HG03159 (cell line): Measurements from ENCODE around the gene HMCN2.

ENCODE experiments used
- ATAC-seq: cut with Tn5 transposase; IDR thresholded peaks from one replicate; pipeline ENCODE4 v1.9.1; 2021; ENCODE audit warnings: mild to moderate bottlenecking, moderate library complexity; ENCODE audit not compliant: unreplicated experiment

HMCN2 gene

DNA sequence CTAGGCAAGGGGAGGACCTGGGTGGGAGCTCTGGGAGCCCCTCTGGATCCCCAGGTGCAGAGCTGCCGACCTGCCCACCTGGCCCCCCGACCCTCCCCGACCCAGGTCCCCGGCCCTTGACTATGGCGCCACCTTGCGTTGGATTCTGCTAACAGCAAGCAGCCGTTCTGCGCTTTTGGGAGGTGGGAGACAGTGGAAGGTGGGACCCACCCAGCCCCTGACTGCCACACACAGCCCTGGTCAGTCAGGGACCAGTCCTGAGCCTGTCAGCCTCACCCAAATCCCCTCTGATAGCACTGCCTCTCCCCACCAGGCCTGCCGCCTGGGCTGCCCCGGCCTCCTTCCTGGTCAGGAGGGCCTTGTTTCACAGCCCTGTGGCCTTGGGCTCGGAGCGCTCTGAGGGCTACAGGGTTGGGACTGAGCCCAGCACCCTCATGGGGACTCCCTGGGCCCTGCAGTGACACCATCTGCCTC is 77.9 kb downstream of the HMCN2 start:
- ATAC-seq: no peak

DNA sequence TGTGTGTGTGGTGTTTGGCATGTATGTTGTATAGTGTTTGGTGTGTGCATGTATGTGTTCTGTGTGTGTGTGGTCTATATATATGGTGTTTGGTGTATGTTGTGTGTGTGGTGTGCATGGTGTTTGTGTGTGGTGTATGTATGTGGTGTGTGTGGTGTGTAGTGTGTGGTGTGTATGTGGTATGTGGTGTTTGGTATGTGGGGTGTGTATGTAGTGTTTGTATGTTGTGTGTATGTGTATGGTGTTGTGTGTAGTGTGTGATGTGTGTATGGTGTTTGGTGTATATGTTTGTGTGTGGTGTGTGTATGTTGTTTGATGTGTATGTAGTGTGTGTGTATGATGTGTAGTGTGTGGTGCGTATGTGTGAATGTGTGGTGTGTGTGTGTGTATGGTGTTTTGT is 78.8 kb downstream of the HMCN2 start:
- no peak for ATAC-seq

DNA sequence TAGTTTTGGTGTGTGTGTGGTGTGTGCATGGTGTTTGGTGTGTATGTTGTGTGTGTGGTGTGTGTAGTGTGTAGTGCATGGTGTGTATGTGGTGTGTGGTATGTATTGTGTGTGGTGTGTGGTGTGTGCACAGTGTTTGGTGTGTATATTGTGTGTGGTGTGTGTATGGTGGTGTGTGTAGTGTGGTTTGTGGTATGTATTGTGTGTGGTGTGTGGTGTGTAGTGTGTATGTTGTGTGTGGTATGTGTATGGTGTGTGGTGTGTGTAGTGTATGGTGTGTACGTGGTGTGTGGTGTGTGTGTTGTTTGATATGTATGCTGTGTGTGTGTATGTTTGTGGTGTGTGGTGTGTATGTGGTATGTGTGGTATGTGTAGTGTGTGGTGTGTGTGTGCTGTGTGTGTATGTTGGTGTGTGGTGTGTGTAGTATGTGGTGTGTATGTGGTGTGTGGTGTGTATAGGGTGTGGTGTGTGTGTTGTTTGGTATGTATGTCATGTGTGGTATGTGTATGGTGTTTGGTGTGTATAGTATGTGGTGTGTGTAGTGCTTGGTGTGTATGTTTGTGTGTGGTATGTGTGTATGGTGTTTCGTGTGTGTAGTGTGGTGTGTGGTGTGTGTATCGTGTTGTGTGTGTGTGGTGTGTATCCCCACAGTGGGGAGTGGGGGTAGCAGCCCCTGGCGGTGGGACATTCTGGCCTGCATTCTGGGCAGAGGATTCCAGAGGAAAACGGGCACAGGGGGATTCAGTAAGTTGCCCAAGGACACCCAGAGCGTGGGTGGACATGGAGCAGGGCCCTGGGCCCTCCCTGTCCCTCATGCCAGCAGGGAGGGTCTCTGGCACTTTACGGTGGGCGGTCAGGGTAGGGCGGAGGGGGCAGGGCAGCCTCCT is 79.7 kb downstream of the HMCN2 start:
- no peak for ATAC-seq

DNA sequence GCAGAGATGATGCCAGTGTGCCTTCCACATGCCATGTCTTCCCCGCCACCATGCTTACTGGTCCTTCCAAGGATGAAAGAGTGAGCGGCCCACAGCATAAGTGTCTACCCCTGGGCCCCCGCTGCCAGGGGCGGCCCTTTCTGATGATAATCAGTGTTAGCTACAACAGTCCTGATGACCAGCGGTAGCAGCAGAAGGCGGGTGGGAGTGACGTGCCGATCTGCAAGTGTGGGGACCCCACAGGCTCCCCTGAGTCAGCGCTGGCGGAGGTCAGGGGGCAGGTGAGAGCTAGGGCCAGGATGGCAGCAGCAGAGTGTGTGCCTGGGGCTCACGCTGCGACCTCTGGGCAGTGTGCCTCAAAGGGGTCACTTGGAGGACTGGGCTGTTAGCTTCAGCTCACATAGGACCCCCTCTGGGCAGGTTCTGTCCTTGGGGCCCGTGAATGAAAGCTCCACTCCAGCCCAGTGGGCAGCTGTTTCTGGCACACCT is 80.4 kb downstream of the HMCN2 start:
- ATAC-seq: no peak

DNA sequence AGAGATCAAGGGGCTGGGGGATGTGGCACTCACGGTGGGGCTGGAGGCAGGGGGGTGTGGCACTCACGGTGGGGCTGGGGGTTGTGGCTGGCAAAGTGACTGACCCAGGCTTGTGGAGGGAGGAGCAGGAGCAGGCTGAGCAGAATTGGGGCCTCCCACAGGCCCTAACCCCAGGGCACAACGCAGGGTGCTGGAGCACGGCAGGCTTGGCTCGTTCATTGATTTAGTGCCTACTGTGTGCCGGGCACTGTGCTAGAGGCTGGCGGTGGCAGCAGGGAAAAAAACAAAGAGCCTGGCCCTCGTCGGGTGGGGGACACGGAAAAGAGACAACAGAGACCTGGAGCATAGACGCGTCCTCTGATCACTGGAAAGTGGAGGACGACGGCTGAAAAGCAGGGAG is 80.9 kb downstream of the HMCN2 start:
- no peak for ATAC-seq

DNA sequence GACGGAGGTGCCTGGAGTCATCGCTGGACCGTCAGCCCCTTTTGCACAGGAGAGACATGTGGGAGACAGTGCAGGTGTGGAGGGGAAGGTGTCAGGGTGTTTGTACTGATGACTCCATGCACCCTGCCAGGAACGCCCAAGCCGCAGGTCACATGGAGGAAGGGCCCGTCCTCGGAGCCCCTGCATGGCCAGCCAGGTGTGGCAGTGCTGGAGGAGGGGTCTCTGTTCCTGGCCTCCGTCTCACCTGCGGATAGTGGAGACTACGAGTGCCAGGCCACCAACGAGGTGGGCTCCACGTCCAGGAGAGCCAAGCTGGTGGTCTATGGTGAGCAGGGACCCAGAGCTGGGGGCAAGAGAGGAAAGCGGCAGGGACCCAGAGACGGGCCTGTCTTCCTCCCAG is 81.5 kb downstream of the HMCN2 start:
- no peak for ATAC-seq

DNA sequence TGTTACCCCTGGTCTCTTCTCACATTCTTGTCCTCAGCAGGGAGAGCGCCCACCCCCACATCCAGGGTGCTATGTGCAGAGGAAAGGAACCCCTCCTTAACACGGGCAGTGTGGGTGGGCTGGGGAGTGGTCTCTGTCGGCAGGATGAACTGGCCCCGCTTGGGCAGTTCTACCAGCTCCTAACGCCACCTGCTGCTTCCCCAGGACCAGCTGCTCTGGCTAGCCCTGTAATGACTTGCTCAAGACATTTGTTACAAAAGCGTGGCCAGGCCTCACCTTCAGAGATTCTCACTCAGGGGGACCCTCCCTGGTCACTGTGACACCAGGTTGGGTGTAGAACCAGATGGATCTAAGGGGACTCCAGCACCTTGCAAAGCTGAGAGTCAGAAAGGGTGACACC is 82.4 kb downstream of the HMCN2 start:
- no peak for ATAC-seq

DNA sequence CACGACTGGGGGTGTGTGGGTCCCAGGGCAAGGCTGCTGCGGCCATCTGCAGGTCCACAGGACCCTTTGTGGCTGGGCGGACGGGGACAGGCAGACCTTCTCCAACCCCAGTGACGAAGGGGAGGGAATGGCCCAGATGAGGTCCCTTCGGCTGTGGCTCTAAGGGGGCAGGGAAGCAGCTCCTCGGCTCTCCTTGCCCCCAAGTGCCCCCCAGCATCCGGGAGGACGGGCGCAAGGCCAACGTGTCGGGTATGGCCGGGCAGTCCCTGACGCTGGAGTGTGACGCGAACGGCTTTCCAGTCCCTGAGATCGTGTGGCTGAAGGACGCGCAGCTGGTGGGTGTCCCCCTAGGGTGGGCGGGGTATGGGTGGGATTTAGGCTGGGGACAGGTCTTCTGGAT is 82.8 kb downstream of the HMCN2 start:
- ATAC-seq: no peak

DNA sequence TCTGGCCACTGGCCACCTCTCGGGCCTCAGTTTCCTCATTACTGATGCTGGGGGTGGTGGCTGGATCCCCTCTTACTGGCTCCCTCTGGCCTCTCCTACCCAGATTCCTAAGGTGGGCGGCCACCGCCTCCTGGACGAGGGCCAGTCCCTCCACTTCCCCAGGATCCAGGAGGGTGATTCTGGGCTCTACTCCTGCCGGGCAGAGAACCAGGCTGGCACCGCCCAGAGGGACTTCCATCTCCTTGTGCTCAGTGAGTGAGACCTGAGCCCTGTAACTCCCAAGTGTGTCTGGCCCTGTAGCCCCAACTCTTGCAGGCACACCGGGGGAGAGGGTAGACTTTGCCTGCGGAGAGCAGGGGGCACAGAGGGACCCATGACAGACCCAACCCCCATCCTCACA is 83.3 kb downstream of the HMCN2 start:
- ATAC-seq: no peak

DNA sequence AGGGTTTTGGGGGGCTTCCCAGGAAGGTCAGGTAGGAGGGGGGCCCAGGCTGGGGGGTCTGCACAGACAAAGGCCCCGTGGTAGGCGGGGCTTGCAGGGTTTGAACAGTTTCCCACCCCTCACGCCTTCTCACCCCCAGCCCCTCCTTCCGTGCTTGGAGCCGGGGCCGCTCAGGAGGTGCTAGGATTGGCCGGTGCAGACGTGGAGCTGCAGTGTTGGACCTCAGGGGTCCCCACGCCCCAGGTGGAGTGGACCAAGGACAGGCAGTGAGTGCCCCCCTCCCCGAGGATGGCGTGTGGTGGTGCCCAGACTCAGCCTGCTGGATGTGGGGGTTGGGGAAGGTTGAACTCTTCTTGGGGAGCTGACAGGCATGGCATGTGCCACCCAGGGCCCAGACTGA is 83.8 kb downstream of the HMCN2 start:
- ATAC-seq: no peak

DNA sequence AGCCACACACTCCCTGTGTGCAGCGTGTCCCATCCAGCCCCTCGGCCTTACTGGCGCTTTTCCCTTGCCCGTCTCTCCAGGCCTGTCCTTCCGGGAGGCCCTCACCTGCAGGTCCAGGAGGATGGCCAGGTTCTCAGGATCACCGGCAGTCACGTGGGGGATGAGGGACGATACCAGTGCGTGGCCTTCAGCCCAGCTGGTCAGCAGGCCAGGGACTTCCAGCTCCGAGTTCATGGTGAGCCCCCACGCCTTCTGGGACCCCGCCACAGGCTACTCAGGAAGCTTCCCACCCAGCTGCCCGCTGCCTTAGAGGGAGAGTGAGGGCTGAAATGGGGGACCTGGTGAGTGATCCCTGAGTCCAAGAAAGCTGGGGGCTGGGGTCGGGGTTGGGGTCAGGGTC is 85.8 kb downstream of the HMCN2 start:
- ATAC-seq: no peak

DNA sequence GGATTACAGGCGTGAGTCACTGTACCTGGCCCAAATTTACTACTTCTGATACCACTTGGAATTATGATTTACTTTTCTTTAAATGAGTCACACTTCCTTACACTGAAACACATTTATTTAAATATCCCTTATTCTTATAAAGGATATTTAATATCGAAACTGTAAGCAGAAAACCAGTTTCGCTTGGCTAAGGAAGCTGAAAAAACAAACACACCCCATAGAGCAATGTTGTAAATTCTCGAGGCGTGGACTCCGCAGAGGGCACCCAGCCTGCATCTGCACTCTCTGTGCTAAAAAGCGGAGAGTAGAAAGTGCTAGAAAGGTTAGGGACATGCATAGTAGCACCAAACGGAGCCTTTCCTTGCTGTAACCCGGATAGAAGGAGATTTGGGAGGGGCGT is 86.5 kb downstream of the HMCN2 start:
- no peak for ATAC-seq

DNA sequence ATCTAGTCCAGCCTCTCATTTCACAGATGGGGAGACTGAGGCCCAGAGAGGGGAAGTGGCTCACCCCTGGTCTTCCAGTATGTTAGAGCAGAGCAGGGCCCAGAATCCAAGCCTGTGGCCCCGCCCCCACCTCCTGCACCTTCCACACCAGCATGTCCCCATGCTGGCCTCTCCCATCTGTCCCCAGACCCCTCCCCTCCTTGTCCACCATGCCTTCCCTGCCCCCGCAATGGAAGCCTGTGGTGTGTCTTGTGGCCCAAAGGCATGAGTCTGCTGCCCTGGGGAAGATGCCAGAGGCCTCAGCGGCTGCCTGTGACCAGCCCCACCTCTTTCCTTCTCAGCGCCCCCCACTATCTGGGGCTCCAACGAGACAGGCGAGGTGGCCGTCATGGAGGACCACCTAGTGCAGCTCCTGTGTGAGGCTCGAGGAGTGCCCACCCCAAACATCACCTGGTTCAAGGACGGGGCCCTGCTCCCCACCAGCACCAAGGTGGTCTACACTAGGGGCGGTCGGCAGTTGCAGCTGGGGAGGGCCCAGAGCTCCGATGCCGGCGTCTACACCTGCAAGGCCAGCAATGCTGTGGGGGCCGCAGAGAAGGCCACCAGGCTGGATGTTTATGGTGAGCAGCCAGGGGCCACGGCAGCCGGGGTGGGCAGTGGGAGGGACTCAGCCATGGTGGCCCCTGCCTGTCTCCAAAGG is 87.2 kb downstream of the HMCN2 start:
- no peak for ATAC-seq

DNA sequence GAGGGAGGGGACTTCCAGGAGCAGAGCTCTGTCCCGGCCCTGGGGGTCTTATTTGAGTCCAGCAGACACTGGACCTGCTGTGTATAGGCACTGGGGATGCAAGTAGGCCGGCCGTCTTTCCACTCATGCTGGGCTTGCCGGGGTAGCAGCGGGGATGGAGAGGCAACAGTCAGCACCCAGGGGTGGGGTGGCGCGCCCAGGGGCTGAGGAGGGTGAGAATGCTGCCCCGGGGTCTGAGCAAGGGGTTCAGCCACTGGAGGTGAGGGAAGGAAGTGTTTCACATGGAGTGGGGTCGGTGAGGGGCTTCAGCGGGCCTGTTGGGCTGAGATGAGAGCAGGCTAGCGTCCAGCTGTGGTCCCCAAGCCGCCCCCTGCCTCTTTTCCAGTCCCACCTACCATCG is 88.8 kb downstream of the HMCN2 start:
- ATAC-seq: no peak

DNA sequence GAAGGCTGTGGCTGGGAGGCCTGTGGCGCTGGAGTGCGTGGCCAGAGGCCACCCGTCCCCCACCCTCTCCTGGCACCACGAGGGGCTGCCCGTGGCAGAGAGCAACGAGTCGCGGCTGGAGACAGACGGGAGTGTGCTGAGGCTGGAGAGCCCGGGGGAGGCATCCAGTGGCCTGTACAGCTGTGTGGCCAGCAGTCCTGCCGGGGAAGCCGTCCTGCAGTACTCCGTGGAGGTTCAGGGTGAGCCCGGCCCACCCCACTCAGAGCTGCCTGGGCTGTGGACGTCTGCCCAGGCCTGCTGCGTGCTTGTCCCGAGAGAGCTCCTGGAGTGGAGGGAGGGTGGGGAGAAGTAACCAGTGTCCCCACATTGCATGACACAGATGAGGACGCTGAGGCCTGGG is 89.2 kb downstream of the HMCN2 start:
- ATAC-seq: no peak

DNA sequence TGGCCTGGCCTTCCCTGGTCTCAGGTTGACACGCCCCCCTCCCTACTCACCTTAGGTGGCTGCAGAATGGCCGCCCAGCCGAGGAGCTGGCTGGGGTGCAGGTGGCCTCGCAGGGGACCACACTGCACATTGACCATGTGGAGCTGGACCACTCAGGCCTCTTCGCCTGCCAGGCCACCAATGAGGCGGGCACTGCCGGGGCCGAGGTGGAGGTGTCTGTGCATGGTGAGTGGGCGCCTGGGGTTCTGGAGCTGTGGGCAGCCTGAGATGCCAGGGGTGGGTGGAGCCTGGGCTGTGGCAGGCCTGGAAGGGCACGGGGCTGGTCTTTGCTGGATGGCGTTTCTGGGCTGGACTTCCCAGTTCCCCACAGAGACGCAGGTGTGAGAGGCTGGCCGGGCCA is 90.5 kb downstream of the HMCN2 start:
- ATAC-seq: no peak

DNA sequence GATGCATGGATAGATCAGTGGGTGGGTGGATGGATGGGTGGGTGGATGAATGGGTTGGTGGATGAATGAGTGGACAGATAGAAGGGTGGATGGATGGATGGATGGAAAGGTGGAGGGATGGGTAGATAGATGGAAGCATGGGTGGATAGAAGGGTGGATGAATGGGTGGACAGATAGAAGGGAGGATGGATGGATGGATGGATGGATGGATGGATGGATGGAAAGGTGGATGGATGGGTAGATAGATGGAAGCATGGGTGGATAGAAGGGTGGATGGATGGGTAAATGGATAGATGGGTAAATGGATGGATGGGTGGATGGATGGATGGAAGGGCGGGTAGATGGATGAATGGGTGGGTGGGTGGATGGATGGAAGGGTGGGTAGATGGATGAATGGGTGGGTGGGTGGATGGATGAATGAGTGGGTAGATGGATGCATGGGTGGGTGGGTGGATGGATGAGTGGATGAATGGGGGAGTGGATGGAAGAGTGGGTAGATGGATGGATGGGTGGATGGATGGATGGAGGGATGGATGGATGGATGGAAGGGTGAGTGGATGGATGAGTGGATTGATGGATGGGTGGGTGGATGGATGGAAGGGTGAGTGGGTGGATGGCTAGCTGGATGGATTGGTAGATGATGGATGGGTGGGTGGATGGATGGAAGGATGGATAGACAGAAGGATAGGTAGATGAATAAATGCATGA is 91.5 kb downstream of the HMCN2 start:
- no peak for ATAC-seq

DNA sequence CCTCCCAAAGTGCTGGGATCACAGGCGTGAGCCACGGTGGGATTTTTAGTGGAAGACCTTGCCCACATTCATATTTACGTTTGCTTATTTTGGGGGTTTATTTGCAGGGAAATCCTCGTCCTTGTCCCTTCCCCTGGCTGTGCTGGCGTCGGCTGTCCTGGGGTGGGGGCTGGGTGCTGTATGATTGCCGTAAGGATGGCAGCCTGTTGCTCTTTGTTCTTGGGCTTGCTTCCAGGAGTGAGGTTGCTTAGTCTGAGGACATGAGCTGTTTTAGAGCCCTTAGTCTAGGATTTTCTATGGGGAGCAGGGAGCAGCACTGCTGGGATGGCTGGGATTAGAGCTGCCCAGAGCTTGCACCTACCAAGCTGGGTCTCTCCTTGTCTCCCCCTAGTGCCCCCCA is 93.4 kb downstream of the HMCN2 start:
- no peak for ATAC-seq

DNA sequence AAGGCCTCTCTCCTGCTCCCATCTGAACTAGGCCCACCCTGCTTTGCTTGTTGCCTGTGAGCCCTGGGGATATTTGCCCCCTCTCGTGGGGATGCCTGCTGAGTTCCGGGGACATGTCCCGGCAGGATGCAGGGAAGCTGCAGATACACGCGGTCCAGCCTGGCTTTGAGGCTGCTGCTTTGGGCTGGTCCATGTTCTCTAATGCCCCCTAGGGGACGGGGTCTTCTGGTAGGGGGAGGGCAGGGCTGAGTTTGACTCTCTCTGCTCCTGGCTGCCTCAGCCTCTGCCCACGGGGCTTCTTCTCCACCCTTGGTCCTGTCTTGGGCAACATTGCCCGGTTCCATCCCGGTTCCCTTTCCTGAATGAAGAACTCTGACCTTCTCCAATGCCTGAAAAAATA is 94.3 kb downstream of the HMCN2 start:
- ATAC-seq: no peak

DNA sequence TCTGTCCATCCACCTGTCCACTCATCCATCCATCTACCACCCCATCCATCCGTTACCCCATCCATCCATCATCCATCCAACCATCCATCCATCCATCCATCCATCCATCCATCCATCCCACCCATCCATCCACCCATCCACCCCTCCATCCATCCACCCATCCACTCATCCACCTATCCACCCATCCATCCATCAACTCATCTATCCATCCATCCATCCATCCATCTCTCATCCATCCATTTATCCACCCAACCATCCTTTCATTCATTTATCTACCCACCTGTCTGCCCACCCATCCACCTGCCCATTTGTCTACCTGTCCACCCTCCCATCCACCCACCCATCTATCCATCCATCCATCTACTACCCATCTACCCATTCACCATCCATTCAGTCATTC is 95.1 kb downstream of the HMCN2 start:
- no peak for ATAC-seq

DNA sequence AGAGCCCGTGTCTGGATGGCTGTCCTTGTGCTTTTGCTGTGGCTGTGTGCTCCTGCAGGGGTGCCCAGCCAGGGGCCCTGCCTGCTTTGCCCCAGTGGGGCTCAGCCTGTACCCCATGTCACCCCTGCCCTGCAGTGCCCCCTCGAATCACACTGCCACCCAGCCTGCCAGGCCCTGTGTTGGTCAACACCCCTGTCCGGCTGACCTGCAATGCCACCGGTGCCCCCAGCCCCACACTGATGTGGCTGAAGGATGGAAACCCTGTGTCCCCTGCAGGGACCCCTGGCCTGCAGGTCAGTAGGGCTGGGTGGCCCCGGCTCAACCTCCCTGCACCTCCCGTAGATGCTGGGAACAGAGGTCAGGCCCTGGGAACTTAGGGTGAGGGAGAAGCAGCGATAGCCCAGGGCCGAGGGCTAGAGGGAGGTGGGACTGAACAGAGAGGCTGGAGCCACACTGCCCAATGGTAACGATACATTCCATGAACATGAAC is 96.4 kb downstream of the HMCN2 start:
- no peak for ATAC-seq
